Measurements from ENCODE around the gene RPL35. TPM values are rescaled to one million over a fixed set of nuclear protein-coding genes. Genes with fewer than 3 reads are reported as not detected.

RPL35 gene
- total and polyA plus RNA-seq, 10 of the 15 experiments (the other 5 are each of a cell fraction or from before 2014, with no cell fraction given): 2,572 to 6,300 (median 3,864) TPM

GRCh38 chr9:124841075-124841821, 20.5 kb downstream of the RPL35 start (continued):
- no peak for TF ChIP-seq BCL3 (IDR thresholded peaks at IDR 0.05; ENCODE audit: borderline replicate concordance, insufficient read depth, low read depth, low read length, poor library complexity, severe bottlenecking)
- TF ChIP-seq, protein P1, sequence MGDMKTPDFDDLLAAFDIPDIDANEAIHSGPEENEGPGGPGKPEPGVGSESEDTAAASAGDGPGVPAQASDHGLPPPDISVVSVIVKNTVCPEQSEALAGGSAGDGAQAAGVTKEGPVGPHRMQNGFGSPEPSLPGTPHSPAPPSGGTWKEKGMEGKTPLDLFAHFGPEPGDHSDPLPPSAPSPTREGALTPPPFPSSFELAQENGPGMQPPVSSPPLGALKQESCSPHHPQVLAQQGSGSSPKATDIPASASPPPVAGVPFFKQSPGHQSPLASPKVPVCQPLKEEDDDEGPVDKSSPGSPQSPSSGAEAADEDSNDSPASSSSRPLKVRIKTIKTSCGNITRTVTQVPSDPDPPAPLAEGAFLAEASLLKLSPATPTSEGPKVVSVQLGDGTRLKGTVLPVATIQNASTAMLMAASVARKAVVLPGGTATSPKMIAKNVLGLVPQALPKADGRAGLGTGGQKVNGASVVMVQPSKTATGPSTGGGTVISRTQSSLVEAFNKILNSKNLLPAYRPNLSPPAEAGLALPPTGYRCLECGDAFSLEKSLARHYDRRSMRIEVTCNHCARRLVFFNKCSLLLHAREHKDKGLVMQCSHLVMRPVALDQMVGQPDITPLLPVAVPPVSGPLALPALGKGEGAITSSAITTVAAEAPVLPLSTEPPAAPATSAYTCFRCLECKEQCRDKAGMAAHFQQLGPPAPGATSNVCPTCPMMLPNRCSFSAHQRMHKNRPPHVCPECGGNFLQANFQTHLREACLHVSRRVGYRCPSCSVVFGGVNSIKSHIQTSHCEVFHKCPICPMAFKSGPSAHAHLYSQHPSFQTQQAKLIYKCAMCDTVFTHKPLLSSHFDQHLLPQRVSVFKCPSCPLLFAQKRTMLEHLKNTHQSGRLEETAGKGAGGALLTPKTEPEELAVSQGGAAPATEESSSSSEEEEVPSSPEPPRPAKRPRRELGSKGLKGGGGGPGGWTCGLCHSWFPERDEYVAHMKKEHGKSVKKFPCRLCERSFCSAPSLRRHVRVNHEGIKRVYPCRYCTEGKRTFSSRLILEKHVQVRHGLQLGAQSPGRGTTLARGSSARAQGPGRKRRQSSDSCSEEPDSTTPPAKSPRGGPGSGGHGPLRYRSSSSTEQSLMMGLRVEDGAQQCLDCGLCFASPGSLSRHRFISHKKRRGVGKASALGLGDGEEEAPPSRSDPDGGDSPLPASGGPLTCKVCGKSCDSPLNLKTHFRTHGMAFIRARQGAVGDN (IDR thresholded peaks at IDR 0.05): no peak
- TF ChIP-seq TCF3 (IDR thresholded peaks at IDR 0.05; ENCODE audit: borderline replicate concordance, insufficient read depth, low read depth, low read length): no peak
- TF ChIP-seq, protein P2, sequence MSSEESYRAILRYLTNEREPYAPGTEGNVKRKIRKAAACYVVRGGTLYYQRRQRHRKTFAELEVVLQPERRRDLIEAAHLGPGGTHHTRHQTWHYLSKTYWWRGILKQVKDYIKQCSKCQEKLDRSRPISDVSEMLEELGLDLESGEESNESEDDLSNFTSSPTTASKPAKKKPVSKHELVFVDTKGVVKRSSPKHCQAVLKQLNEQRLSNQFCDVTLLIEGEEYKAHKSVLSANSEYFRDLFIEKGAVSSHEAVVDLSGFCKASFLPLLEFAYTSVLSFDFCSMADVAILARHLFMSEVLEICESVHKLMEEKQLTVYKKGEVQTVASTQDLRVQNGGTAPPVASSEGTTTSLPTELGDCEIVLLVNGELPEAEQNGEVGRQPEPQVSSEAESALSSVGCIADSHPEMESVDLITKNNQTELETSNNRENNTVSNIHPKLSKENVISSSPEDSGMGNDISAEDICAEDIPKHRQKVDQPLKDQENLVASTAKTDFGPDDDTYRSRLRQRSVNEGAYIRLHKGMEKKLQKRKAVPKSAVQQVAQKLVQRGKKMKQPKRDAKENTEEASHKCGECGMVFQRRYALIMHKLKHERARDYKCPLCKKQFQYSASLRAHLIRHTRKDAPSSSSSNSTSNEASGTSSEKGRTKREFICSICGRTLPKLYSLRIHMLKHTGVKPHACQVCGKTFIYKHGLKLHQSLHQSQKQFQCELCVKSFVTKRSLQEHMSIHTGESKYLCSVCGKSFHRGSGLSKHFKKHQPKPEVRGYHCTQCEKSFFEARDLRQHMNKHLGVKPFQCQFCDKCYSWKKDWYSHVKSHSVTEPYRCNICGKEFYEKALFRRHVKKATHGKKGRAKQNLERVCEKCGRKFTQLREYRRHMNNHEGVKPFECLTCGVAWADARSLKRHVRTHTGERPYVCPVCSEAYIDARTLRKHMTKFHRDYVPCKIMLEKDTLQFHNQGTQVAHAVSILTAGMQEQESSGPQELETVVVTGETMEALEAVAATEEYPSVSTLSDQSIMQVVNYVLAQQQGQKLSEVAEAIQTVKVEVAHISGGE (CRISPR knock-in tag; IDR thresholded peaks at IDR 0.05): no peak
- TF ChIP-seq RBBP5 (conservative IDR thresholded peaks at IDR 0.05): no peak
- TF ChIP-seq, protein P3, sequence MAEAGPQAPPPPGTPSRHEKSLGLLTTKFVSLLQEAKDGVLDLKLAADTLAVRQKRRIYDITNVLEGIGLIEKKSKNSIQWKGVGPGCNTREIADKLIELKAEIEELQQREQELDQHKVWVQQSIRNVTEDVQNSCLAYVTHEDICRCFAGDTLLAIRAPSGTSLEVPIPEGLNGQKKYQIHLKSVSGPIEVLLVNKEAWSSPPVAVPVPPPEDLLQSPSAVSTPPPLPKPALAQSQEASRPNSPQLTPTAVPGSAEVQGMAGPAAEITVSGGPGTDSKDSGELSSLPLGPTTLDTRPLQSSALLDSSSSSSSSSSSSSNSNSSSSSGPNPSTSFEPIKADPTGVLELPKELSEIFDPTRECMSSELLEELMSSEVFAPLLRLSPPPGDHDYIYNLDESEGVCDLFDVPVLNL (IDR thresholded peaks at IDR 0.05; ENCODE audit: low read depth, low read length): no peak
- TF ChIP-seq SKIL (IDR thresholded peaks at IDR 0.05; ENCODE audit: low read depth, poor library complexity, severe bottlenecking): no peak
- TF ChIP-seq KDM1A (IDR thresholded peaks at IDR 0.05; ENCODE audit: borderline replicate concordance): no peak
- no peak for TF ChIP-seq TAF1 (IDR thresholded peaks at IDR 0.05; ENCODE audit: borderline replicate concordance, low read depth, low read length)

All from GM12878 (cell line).